HG02798 (cell line): ENCODE measurements around the gene SLC25A21.

Experiments
- ATAC-seq: cut with Tn5 transposase; IDR thresholded peaks from one replicate; pipeline ENCODE4 v1.9.1; 2021; ENCODE audit warnings: mild to moderate bottlenecking; ENCODE audit not compliant: unreplicated experiment, poor library complexity

Gene SLC25A21

DNA sequence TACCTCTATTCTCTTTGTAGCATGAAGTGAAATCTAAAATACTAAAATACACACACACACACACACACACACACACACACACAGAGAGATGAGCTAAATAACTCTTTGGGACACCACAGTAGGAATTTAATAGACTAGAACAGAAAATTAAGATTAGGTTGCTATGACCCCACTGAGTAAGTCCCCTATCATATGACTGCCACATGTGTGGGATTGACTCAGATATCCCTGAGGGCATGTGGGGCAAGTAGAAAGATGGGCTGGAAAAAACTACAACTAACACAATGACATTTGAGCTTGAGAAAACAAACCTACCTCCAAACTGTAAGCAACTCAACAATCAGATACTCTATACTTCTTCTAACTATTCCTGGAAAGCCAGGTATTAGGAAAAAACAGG is 27.0 kb downstream of the SLC25A21 start:
- no peak for ATAC-seq

DNA sequence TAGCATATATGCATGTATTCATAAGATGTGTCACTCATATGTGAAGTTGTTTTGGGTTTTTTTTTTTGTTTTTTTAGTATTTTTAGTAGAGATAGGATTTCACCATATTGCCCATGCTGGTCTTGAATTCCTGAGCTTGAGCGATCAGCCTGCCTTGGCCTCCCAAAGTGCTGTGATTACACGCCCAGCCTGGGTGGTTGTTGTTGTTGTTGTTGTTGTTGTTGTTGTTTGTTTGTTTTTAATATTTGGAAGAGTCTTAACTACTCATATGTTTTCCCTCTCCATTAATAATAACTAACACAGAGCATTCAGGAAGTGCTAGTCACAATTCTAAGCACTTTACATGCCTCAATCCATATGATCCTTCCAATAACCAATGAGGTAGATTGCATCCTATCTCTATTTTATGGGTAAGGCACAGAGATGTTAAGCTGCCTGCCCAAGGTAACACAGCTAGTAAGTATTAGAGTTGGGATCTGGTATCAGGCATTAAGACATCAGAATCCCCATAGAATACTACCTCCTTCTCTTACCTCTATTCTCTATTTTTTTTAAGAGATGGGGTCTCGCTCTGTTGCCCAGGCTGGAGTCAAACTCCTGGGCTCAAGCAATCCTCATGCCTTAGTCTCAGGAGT is 27.6 kb downstream of the SLC25A21 start:
- ATAC-seq, result no peak

DNA sequence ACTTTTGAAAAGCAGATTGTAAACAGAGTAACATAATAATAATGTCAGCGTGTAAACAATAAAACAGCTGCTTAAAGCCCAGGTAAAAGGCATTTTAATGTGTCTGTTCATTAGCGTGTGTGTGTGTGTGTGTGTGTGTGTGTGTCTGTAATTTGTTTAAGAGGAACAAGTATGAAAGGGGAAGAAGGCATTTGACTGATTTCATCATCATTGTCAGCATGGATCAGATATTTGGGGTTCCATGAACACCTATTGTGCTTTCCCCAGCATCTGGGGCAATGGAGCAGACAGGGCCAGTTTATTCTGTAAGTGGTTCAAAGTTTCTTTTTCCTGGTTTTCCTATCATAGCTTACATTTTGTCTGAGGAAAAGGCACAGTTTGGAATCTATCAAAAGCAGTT is 28.9 kb downstream of the SLC25A21 start:
- no peak for ATAC-seq

DNA sequence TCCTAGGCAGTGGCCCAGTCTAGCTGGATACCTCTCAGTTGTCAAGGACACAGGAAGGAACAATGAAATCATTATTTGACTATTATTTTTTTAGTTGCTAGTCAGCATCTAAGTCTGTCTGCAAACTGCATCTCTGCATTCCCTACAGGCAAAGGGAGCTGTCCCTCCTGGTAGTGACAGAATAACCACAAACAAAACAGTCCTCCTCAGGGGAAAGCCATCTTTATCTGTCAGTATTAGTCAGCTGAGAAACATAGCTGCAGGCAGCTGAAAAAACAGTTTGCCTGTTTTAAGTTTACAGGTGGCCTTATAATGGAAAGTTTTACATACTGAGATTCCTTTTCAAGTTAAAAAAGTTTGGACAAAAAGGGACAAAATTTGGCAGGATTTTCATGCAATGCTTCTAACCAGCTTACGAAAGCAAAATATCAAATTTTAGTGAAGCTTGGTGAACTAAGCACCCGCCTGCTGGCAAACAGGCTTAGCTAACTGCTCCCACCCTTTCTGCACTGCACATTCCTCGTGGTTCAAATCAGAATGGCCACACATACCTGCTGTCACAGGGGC is 29.5 kb downstream of the SLC25A21 start:
- no peak for ATAC-seq

DNA sequence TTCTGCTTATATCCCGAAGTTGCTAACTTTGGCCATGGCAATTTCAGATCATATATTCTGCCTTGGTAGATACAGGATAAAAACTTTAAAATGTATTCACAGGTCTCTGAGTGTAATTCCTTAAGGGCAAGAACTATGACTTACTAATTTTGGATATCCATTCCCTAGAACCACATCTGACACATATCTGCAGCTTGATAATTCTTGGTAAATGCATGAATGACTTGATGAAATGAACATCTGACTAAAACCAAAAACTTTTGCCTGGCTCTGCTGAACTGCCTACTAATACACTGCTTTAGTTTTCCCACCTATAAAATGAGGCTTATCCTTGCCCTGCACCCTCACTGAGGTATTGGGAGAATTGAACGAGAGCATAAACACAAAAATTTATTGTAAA is 32.2 kb downstream of the SLC25A21 start:
- no peak for ATAC-seq

DNA sequence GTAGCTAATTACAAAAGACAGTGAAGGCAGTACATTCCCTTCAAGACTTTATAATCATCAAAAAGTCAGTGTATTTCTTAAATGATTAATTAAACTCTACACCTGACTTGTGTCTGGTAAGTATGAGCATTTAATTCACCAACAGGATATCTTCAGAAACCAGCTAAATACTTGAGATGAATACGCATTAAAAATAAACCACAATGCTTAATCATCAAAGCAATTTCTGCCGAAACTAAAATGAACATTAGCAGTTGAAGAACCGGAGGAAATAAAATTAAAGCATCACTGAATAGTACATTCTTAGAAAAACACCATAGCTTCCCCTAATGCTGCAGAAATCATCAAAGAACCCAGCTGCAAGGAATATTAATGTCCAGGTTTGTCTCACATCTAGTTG is 32.7 kb downstream of the SLC25A21 start:
- no peak for ATAC-seq

DNA sequence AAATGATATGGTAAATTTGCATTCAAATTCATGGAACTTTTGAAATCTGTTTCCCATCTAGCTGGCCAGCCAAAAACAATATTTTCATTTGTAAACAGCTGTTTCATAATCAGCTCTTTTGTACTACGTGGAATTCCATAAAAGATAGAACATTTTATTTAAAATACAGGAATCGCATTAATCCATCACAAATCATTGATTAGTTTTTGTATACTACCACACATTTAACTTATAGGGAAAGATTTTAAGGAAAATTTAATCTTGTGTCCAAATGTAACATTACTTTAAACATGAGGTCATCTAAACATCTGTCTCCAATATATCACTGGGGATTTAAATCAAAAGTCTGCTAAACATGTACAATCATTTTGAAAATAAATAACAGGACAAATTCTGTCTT is 33.5 kb downstream of the SLC25A21 start:
- ATAC-seq, result no peak

DNA sequence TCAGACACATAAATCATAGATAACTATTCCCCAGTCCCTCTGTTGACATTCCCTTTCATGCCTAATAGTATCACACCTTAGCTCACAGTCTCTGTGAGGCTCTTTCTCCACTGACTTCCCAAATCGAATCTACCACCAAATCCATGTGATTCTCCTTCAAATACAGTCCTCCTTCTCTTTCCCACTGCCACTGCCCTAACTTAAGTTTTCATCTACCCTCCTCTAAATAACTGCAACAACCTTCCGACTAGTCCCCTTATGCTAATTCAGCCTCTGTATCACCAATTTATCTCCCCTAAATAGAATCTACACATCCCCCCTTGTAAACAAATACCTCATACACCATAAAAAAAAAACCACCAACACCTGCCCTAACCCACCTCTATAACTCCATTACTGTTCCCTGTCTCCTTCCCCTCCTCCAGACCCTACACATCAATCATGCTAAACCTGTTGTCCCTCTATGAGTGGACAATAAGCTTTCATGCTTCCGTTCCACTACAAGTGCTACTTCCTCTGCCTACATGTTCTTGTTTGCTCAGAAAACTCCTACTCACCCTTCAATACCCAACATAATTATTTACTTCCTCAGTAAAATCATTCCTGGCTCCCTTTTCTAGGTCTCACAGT is 39.0 kb downstream of the SLC25A21 start:
- no peak for ATAC-seq

DNA sequence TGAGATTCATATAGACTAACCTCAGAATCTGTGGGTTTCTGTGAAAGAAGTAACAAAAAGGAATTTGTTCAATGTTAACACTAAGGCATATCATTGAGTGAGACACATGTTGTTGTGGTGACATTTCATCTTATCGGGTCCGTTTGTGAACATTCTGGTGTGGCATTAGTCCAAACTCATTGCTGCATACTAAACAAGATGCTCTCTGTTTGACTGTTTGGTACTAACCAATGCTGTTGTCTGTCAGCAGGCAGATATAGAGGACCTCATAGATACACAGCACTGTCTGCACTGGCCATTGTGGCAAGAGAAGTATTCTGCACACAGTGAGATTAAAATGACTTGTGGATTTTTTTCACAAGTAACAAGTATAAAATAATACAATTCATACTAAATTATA is 41.2 kb downstream of the SLC25A21 start:
- no peak for ATAC-seq

DNA sequence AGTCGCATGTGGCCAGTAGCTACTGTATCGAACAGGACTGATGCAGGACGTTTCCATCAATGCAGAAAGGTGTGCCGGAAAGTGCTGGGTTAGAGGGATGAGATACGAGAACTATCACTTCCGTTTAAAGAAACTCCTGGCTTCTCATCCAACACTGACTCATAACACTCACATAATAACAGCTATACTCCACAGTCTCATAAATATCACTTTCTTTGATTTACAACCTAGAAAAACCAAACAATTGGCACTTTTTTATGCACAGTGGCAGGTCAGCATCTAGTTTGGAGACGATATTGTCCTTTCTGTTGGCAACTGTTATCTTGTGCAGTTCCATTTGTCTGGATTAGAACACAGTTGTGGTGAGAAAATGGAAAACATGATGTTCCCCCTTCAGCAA is 43.4 kb downstream of the SLC25A21 start:
- ATAC-seq, result no peak

DNA sequence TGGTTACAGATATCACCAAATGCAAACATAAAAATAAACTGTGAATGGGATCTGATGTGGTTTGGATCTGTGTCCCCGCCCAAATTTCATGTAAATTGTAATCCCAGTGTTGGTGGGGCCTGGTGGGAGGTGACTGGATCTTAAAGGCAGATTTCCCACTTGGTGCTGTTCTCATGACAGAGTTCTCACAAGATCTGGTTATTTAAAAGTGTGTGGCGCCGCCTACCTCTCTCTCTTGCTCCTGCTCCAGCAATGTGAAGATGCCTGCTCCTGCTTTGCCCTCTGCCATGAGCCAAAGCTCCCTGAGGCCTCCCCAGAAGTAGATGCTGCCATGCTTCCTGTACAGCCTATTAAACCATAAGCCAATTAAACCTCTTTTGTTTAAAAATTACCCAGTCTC is 47.8 kb downstream of the SLC25A21 start:
- ATAC-seq, result no peak

DNA sequence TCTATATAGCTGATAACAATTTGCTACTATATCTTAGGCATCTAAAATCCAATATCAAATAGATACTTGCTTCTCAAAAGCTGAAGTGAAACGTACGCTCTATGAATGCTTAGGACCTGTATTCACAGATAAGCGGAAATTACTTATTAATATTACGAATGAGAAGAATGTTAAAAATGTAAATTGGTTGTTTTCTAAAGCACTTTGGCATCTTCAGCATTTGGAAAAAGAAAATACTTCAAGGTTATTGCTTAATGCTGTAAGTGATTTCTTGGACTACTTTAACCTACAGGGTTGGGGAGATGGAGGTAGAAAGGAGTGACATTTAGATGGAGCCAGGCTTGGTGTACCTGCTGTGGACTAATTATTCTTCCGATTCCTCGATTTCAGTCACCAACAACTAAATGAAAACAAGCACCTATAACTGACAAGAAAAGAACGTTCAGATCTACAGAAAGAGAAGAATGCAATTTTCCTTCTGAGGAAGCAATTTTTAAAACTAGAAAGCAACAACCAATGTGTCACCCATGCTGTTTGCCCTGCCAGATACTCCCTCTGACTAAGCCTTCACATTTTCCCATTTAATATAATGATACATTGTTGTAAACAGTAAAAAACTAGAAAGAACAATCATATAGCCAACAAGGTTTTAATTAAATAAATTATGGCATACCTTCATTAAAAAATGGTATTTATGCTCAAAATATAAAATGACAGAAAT is 49.3 kb downstream of the SLC25A21 start:
- no peak for ATAC-seq

DNA sequence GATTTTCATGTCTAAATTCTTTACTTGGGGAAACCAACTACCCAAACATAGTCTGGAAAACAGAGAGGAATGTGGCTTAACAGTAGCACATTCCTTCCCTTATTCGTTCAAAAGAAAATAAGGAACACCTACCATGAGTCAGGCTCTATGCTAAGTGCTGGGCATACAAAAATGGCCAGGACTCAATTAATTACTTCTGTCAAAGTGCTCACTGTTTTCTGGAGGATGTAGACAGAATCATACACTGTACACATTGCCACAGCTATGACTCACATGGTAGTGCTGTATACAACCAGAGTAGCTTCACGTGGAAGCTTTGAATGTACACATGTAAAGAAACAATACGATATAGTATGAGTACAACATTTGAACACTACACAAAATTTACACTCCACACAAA is 50.1 kb downstream of the SLC25A21 start:
- no peak for ATAC-seq

DNA sequence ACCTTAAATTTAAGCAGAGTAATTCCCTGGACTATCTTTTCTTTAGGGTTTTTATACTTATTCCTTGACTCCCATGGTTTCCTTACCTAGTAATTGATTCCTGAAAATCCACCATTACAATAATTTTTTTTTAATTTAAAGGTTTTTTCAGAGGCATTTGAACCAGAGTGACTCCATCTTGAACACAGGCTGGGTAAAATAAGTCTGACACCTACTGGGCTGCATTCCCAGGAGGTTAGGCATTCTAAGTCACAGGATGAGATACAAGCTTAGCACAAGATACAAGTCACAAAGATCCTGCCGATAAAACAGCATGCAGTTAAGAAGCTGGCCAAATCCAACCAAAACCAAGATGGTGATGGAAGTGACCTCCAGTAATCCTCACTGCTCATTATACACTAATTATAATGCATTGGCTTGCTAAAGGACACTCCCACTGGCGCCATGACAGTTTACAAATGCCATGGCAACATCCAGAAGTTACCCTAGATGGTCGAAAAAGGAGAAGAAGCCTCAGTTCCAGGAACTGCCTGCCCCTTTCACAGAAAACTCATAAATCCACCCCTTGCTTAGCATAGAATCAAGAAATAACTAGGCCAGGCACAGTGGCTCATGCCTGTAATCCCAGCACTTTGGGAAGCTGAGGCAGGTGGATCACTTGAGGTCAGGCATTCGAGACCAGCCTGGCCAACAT is 53.6 kb downstream of the SLC25A21 start:
- ATAC-seq, result no peak

DNA sequence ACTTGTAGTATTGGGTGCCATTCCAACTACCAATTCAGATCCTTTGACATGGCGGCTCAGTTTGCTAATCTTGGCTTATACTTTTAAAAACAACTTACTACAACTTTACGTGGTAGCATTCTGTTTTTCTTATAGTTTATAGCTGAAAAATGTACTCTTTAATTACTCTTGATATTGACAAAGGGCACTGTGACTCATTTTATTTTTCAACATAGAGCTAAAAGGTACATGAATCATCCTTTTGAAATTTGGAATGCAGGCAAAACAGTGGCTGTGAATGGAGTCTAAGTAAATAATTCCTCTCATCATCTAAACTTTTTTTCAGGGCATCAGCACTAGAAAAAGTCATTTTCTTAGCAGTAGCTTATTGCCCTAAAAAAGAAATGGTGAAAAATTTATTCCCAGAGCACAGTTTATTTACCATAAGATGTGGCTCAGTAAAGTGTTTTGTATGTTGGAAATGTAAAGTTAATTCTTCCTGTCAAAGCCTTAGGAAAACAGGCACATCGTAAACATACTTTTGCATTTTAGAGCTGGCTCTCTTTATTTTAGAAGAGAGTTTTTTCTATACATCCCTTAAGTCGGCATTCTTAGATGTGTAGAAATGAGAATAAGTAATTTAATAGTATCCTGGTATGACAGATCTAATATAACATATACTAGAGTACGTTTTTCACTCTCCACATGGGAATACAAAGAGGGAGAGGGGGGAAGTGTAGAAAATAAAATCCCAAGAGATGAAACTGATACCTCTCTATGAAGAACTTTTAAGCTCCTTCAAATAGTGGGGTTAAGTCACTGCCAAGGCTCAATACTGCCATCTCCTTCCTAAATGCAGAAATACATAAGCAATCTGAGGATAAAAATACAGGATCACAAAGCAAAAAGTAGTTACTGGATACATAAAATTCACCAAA is 55.2 kb downstream of the SLC25A21 start:
- ATAC-seq, result no peak

DNA sequence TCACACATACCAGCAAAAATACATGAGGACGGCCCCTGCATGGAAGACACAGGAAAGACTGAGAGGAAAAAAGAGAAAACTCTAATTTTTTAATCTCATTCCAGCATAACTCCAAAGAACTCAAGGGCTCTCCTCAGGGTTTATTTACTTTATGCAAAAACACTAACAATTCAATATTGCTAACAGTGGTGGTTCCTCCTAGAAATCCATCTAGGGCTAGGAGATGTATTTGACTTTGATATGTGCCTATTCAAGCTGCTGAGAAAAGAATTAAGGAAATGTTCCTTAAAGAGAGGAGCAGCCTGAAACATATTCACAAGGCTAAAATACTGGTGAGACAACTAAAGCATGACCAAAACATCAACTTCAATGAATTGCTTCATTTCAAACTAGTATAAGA is 57.0 kb downstream of the SLC25A21 start:
- ATAC-seq, result no peak

DNA sequence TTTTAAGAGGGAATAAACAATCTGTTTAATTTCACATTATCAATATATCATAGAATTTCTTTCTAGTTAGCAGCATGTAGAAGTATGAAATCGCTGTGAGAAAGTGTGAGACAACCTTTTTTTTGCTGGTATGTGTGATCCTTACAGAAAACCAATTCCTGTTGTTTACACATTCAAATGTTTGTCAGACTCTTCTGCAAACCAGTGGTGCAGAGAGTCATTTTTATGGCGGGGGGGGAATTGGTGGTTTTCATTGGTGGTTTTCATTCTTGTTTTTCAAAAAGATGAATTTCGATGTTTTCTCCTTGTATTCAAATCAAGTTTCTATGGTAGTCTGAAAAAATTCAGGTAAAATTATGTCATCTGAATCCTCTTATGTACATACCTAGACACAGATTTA is 57.8 kb downstream of the SLC25A21 start:
- no peak for ATAC-seq

DNA sequence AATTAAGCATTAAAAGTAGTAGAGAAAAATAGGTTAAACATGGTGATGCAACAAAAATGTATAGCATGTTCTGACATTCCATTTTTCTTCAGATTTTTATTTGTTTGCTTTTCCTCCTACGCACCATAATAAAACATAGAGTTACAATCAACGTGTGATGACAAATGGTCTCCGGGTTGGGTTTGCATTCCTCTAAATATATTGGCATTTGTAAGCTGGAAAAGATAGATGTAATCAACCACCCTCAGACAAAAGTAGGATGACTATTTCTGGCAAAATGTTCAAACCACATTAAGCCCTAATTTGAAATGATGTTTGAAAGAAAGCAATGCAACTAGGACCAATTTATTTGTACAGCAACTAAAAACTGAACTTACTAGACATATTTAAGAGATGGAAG is 58.4 kb downstream of the SLC25A21 start:
- ATAC-seq, result no peak

DNA sequence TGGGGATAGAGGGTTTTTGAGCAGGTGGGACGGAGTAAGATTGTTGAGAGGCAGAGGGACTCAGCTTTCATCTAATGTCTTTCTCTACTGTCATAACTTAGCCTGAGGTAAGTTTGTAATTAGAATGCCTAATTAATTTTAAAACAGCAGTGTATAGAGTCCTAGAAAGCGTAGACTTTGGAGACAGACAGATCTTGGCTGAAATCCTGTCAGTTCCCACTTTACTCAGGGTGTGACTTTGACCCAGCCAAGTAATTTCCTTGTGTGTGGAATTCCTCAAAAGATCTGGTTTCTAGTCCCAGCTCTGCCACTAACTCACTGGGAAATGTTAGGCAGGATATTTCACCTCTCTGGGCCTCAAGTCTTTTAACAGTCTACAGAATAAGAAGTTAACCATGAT is 74.3 kb downstream of the SLC25A21 start:
- ATAC-seq, result no peak

DNA sequence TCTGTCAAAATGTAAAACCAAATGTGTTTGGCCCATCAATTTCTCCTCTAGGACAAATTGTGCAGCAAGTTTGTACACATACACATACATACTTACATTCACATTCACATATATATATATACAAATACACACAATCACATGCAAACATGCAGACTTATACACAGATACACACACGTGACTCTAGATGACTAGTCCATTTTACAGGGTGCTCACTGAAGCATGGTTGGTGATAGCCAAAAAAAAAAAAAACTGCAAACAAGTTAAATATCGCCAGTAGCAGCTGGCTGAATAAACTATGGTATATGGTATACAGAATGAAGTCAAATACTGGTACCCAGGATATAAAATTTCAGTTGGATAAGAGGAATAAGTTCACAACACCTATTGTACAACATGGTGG is 77.9 kb downstream of the SLC25A21 start:
- ATAC-seq, result no peak
